SK-N-SH treated with all-trans-retinoic acid at 6 μM for 48 hours (cell line): ENCODE results near the gene TMEM131.

ENCODE experiments used
- BACH2 ChIP-seq: fragments of 250-450 bp; sonication (Bioruptor Pico); IDR thresholded peaks from 2 replicates; pipeline ENCODE4 v1.9.0; 2021; ENCODE audit warnings: mild to moderate bottlenecking, borderline replicate concordance
- TSHZ2 ChIP-seq: fragments of 250-450 bp; sonication (Bioruptor Pico); IDR thresholded peaks from 2 replicates; pipeline ENCODE4 v1.5.0; 2020; ENCODE audit warnings: mild to moderate bottlenecking, moderate library complexity
- ZFP3 ChIP-seq: fragments of 250-450 bp; sonication (Bioruptor Pico); IDR thresholded peaks from 2 replicates; pipeline ENCODE4 v1.5.0; 2020; ENCODE audit warnings: mild to moderate bottlenecking, moderate library complexity
- ZNF70 ChIP-seq: fragments of 450-650 bp; formaldehyde crosslinking; IDR thresholded peaks from 2 replicates; pipeline ENCODE4 v1.5.0; 2020; ENCODE audit warnings: mild to moderate bottlenecking, moderate library complexity
- ZNF8 ChIP-seq: fragments of 450-650 bp; formaldehyde crosslinking; IDR thresholded peaks from 2 replicates; pipeline ENCODE4 v1.5.0; 2020; ENCODE audit warnings: mild to moderate bottlenecking, moderate library complexity

GRCh38 chr2:97974471-97974870 lies 21.3 kb downstream of the TMEM131 start:
- TF ChIP-seq ZNF8 (CRISPR knock-in tag), result no peak
- TF ChIP-seq ZFP3, result no peak
- TF ChIP-seq TSHZ2 (CRISPR knock-in tag), result no peak
- TF ChIP-seq BACH2 (CRISPR knock-in tag), result no peak
- TF ChIP-seq ZNF70 (CRISPR knock-in tag), result no peak
